ENCODE measurements around the gene TMTC2. TPM values are rescaled to one million over a fixed set of nuclear protein-coding genes. Genes with fewer than 3 reads are reported as not detected.

The TMTC2 gene
- total and polyA plus RNA-seq, 2 donors (not counting 1 experiment from before 2014, with no cell fraction given) = 2.4 to 3.2 TPM

DNA sequence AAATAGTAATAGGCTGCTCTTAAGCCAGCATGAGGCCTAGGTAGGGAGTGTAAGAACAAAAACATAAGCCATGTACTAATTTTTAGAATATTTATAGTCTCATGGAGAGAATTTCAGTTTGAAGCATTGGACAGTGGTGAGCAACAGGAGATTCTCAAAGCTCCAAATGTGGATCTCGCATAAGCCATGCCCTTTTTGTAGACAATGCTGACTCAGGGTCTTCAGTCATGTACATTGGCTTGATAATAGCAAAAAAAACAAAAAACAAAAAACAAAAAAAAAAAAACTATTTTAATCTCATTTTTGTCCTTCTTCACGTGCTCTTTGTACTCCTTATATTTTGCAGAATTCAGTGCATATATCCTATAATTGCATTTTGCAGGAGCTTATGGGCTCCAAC lies 402.9 kb downstream of the TMTC2 start:
- Mint-ChIP-seq H3K9me3 (ENCODE audit: insufficient read depth) (no peaks in the 10 kb centered on the region), H3K27ac (no peak overlapping the region), H3K4me3 (no peak overlapping the region), H3K27me3 (no peaks in the 10 kb centered on the region), H3K4me1 (no peaks in the 10 kb centered on the region)
- Histone ChIP-seq H3K9ac (ENCODE audit: low read length) (no peak overlapping the region), H3K4me3 (ENCODE audit: control extremely low read depth in 1 of 5, extremely low read depth in 1 of 5, insufficient read depth in 1 of 5, low read depth in 2 of 5, low read length in 4 of 5) (no peak overlapping the region), H3K36me3 (replicated peaks in 1 of 2; ENCODE audit: control extremely low read depth in 1 of 2, control insufficient read depth in 1 of 2, extremely low read depth in 1 of 2, insufficient read depth in 2 of 2, low read length in 1 of 2) (no peaks in the 10 kb centered on the region), H3K4me1 (ENCODE audit: control insufficient read depth in 2 of 2, insufficient read depth in 2 of 2, low read length in 2 of 2) (no peaks in the 10 kb centered on the region), H3K9me3 (ENCODE audit: control extremely low read depth in 1 of 3, control insufficient read depth in 2 of 3, insufficient read depth in 1 of 3, low read length in 2 of 3) (no peaks in the 10 kb centered on the region), H2AFZ (ENCODE audit: insufficient read depth, low read depth, low read length, poor library complexity, severe bottlenecking) (no peak overlapping the region), H3K27ac (ENCODE audit: low read length in 2 of 2) (no peak overlapping the region), H4K20me1 (ENCODE audit: control insufficient read depth, insufficient read depth, low read length, poor library complexity, severe bottlenecking) (no peaks in the 10 kb centered on the region), H3K27me3 (replicated peaks in 1 of 4; ENCODE audit: control extremely low read depth in 1 of 4, control insufficient read depth in 3 of 4, insufficient read depth in 4 of 4, low read length in 3 of 4) (no peaks in the 10 kb centered on the region), H3K4me2 (replicated peaks; ENCODE audit: low read depth, low read length, poor library complexity, severe bottlenecking) (no peak overlapping the region), H3K79me2 (ENCODE audit: control insufficient read depth, insufficient read depth, low read length) (no peaks in the 10 kb centered on the region)
- TF ChIP-seq EZH2 (IDR thresholded peaks at IDR 0.05; ENCODE audit: borderline replicate concordance, insufficient read depth, low read depth, low read length, poor library complexity, severe bottlenecking) = no peak
- TF ChIP-seq, protein P1, sequence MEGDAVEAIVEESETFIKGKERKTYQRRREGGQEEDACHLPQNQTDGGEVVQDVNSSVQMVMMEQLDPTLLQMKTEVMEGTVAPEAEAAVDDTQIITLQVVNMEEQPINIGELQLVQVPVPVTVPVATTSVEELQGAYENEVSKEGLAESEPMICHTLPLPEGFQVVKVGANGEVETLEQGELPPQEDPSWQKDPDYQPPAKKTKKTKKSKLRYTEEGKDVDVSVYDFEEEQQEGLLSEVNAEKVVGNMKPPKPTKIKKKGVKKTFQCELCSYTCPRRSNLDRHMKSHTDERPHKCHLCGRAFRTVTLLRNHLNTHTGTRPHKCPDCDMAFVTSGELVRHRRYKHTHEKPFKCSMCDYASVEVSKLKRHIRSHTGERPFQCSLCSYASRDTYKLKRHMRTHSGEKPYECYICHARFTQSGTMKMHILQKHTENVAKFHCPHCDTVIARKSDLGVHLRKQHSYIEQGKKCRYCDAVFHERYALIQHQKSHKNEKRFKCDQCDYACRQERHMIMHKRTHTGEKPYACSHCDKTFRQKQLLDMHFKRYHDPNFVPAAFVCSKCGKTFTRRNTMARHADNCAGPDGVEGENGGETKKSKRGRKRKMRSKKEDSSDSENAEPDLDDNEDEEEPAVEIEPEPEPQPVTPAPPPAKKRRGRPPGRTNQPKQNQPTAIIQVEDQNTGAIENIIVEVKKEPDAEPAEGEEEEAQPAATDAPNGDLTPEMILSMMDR (IDR thresholded peaks at IDR 0.05) = no peak
- no peak for DNase-seq
- no peak for ATAC-seq (ENCODE audit: low read depth)
- WGBS (ENCODE audit: insufficient coverage) = 100% methylated on average over 1 of the region's 2 CpGs
- POLR2A ChIA-PET = no interaction called here
- CTCF ChIA-PET = no interaction called here
- intact Hi-C loops (cut with micrococcal nuclease) = no loop called here

DNA sequence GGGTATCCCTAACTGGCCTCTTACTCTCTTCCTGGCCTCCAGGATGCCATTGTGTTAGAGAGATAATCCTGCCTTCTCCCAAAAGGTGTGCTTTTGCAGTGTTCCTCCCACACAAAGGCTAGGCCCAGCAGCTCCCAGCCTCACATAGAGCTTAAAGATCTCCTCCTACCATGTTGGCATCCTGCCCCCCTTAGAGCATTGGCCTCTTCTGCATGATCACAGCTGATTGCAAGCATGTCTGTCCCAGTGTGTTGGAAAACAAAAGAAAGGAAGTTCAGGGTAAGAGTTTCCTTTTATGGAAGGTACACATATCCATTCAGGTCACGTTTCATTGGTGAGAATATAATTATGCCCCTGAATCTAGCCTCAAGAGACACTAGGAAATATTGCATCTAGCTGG lies 405.4 kb downstream of the TMTC2 start:
- Histone ChIP-seq H3K27me3 (replicated peaks in 1 of 4; ENCODE audit: control extremely low read depth in 1 of 4, control insufficient read depth in 3 of 4, insufficient read depth in 4 of 4, low read length in 3 of 4) (no peaks in the 10 kb centered on the region), H3K9me3 (ENCODE audit: control extremely low read depth in 1 of 3, control insufficient read depth in 2 of 3, insufficient read depth in 1 of 3, low read length in 2 of 3) (no peaks in the 10 kb centered on the region), H4K20me1 (ENCODE audit: control insufficient read depth, insufficient read depth, low read length, poor library complexity, severe bottlenecking) (no peaks in the 10 kb centered on the region), H3K27ac (ENCODE audit: low read length in 2 of 2) (no peak overlapping the region), H3K4me1 (ENCODE audit: control insufficient read depth in 2 of 2, insufficient read depth in 2 of 2, low read length in 2 of 2) (no peaks in the 10 kb centered on the region), H3K36me3 (replicated peaks in 1 of 2; ENCODE audit: control extremely low read depth in 1 of 2, control insufficient read depth in 1 of 2, extremely low read depth in 1 of 2, insufficient read depth in 2 of 2, low read length in 1 of 2) (no peaks in the 10 kb centered on the region), H2AFZ (ENCODE audit: insufficient read depth, low read depth, low read length, poor library complexity, severe bottlenecking) (no peak overlapping the region), H3K79me2 (ENCODE audit: control insufficient read depth, insufficient read depth, low read length) (no peaks in the 10 kb centered on the region), H3K9ac (ENCODE audit: low read length) (no peak overlapping the region), H3K4me2 (replicated peaks; ENCODE audit: low read depth, low read length, poor library complexity, severe bottlenecking) (no peak overlapping the region), H3K4me3 (ENCODE audit: control extremely low read depth in 1 of 5, extremely low read depth in 1 of 5, insufficient read depth in 1 of 5, low read depth in 2 of 5, low read length in 4 of 5) (no peak overlapping the region)
- Mint-ChIP-seq H3K27ac (no peak overlapping the region), H3K9me3 (ENCODE audit: insufficient read depth) (peaks cover 4% of the 10 kb centered on the region), H3K4me3 (no peak overlapping the region), H3K4me1 (no peaks in the 10 kb centered on the region), H3K27me3 (no peaks in the 10 kb centered on the region)
- DNase-seq = no peak
- WGBS (ENCODE audit: insufficient coverage) = no CpG with 5 or more reads among the region's 1 CpG
- TF ChIP-seq EZH2 (IDR thresholded peaks at IDR 0.05; ENCODE audit: borderline replicate concordance, insufficient read depth, low read depth, low read length, poor library complexity, severe bottlenecking) = no peak
- TF ChIP-seq, protein P1 (IDR thresholded peaks at IDR 0.05) = no peak
- ChIA-PET POLR2A (no interaction called here), CTCF (no interaction called here)
- intact Hi-C loops (cut with micrococcal nuclease) = no loop called here
- no peak for ATAC-seq (ENCODE audit: low read depth)

Measured in B cell (primary cell).